ENCODE results near the gene ZNF345.

Gene ZNF345

GRCh38 chr19:36918090-36918489 lies 67.4 kb downstream of the ZNF345 start:
- no peak for DNase-seq

Measured in stimulated activated naive CD4-positive, alpha-beta T cell (primary cell).